GM19468 (cell line): ENCODE results near the gene PARPBP.
"Not testable (repeated sequence)": the region's sequence is repeated elsewhere in the genome, so short reads cannot be mapped to it uniquely, and the experiment has no call there.

ENCODE experiments used
- ATAC-seq: cut with Tn5 transposase; IDR thresholded peaks from one replicate; pipeline ENCODE4 v1.9.1; 2021; ENCODE audit warnings: mild to moderate bottlenecking, moderate library complexity, moderate number of reproducible peaks; ENCODE audit not compliant: unreplicated experiment; ENCODE audit errors: extremely low read depth

The PARPBP gene

DNA sequence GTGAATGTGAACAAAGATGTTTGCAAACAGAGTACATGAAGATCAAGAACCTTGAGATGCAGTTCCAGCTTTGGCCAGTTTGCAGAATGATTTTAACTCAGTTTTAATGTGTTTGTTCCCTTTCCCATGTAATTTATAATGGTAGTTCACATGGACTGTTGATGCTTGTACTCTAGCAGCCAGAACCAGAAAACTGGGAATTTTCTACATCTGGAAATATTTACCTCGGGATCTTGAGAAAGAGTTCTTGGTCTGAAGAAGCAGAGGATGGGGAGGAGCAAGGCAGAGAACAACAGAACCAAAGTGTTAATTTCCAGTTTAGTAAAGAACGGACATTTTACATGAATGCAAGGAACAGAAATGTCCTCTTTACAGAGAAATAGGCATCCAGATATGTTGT, 114.6 kb downstream of the PARPBP start:
- no peak for ATAC-seq

DNA sequence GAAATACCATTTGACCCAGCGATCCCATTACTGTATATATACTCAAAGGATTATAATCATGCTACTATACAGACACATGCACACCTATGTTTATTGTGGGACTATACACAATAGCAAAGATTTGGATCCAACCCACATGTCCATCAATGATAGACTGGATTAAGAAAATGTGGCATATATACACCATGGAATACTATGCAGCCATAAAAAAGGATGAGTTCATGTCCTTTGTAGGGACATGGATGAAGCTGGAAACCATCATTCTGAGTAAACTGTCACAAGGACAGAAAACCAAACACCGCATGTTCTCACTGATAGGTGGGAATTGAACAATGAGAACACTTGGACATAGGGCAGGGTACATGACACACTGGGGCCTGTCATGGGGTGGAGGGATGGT, 120.9 kb downstream of the PARPBP start:
- ATAC-seq, result not testable (repeated sequence)
